ENCODE results near the gene DYNLL1.
"Not testable (repeated sequence)": the region's sequence is repeated elsewhere in the genome, so short reads cannot be mapped to it uniquely, and the experiment has no call there.

DYNLL1 gene

DNA sequence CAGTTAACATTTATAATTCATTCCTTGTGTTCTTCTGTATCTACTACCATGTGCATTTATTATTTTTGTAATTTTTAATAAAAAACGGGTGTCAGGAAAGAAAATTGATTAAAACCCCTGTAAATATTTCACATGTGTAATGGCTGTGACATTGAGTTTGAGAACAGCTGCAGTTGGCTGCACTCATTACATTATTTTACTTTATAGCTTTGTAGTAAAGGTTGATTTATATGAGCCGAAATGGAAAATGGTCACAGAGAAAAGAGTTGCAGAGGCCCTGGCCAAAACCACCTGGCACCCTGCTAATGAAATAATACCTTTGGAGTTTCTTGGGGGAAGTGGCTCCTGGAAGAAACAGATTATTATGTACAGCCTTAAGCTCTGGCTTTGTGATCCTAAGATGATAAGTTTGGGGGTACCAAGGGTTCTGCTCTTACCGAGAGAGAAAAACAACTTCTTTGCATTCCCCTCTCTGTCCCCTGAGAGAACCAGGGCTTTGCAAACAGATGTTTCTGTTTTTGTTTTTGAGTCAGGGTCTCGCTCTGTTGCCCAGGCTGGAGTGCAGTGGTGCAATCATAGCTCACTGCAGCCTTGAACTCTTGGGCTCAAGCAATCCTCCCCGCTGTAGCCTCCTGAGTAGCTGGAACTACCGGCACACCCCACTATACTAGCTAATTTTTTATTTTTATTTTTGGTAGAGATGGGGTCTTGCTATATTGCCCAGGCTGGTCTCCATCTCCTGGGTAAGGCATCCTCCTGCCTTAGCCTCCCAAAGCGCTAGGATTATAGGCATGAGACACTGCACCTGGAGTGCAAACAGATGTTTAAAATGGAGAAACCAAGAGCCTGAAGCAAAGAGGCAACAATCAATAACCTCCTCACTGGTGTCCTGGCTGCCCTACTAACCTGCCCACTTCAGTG lies 9.7 kb upstream of the DYNLL1 start:
- no peak overlapping the region for H3K9ac ChIP-seq (ENCODE audit: low read depth, low read length)
- H3K79me2 ChIP-seq (ENCODE audit: insufficient read depth, low read length), result no peaks in the 10 kb centered on the region
- DNase-seq (no peak), ATAC-seq (ENCODE audit: insufficient read depth, low read depth) (no peak)
- no peak overlapping the region for H3K4me2 ChIP-seq (ENCODE audit: insufficient read depth, low read length)
- no peak overlapping the region for H3K4me3 ChIP-seq (ENCODE audit: low read depth in 1 of 2, low read length in 2 of 2)
- peaks cover 4% of the 10 kb centered on the region; the same call in 1 of the 2 replicates for H3K36me3 ChIP-seq (ENCODE audit: insufficient read depth, low read length)
- no peak overlapping the region for H2AFZ ChIP-seq (ENCODE audit: low read depth, low read length)
- no peaks in the 10 kb centered on the region for H3K27me3 ChIP-seq (ENCODE audit: insufficient read depth, low read length, poor library complexity)
- H3K27ac ChIP-seq (ENCODE audit: low read length), result no peak overlapping the region
- no peaks in the 10 kb centered on the region for H3K4me1 ChIP-seq (ENCODE audit: insufficient read depth, low read length)
- no peaks in the 10 kb centered on the region for H4K20me1 ChIP-seq (ENCODE audit: insufficient read depth, low read length)
- H3K9me3 ChIP-seq (ENCODE audit: insufficient read depth, low read length, severe bottlenecking), result no peaks in the 10 kb centered on the region
- TF ChIP-seq, protein P1, sequence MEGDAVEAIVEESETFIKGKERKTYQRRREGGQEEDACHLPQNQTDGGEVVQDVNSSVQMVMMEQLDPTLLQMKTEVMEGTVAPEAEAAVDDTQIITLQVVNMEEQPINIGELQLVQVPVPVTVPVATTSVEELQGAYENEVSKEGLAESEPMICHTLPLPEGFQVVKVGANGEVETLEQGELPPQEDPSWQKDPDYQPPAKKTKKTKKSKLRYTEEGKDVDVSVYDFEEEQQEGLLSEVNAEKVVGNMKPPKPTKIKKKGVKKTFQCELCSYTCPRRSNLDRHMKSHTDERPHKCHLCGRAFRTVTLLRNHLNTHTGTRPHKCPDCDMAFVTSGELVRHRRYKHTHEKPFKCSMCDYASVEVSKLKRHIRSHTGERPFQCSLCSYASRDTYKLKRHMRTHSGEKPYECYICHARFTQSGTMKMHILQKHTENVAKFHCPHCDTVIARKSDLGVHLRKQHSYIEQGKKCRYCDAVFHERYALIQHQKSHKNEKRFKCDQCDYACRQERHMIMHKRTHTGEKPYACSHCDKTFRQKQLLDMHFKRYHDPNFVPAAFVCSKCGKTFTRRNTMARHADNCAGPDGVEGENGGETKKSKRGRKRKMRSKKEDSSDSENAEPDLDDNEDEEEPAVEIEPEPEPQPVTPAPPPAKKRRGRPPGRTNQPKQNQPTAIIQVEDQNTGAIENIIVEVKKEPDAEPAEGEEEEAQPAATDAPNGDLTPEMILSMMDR (IDR thresholded peaks at IDR 0.05; ENCODE audit: borderline replicate concordance, extremely low read depth, low read length, poor library complexity, severe bottlenecking), result no peak
- TF ChIP-seq EZH2 (IDR thresholded peaks at IDR 0.05; ENCODE audit: borderline replicate concordance, low read depth, low read length, severe bottlenecking), result no peak

DNA sequence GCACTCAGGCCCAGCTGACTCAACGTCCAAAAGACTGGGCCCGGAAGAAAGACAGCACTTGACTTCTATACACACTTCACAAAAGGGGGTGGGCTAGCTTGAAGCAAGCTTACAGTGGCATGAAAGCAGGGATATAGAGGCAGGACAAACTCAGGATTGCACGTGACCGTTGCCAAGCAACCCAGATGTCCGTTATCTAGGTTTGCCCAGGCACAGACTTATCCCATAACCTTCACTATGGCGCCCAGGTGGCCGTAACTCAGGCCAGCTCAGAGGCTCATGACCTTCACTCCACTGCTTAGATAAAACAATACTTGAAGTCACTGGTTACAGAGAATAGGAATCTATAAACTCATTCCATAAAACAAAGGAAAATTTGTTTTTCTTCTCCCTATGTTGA lies 8.4 kb upstream of the DYNLL1 start:
- H3K9me3 ChIP-seq (ENCODE audit: insufficient read depth, low read length, severe bottlenecking); DNase-seq; H4K20me1 ChIP-seq (ENCODE audit: insufficient read depth, low read length); H3K27me3 ChIP-seq (ENCODE audit: insufficient read depth, low read length, poor library complexity); H3K4me2 ChIP-seq (ENCODE audit: insufficient read depth, low read length); H3K27ac ChIP-seq (ENCODE audit: low read length); H3K79me2 ChIP-seq (ENCODE audit: insufficient read depth, low read length); ATAC-seq (ENCODE audit: insufficient read depth, low read depth); H3K9ac ChIP-seq (ENCODE audit: low read depth, low read length); H2AFZ ChIP-seq (ENCODE audit: low read depth, low read length); H3K4me3 ChIP-seq (ENCODE audit: low read depth in 1 of 2, low read length in 2 of 2); H3K36me3 ChIP-seq (ENCODE audit: insufficient read depth, low read length); H3K4me1 ChIP-seq (ENCODE audit: insufficient read depth, low read length): not testable (repeated sequence)

DNA sequence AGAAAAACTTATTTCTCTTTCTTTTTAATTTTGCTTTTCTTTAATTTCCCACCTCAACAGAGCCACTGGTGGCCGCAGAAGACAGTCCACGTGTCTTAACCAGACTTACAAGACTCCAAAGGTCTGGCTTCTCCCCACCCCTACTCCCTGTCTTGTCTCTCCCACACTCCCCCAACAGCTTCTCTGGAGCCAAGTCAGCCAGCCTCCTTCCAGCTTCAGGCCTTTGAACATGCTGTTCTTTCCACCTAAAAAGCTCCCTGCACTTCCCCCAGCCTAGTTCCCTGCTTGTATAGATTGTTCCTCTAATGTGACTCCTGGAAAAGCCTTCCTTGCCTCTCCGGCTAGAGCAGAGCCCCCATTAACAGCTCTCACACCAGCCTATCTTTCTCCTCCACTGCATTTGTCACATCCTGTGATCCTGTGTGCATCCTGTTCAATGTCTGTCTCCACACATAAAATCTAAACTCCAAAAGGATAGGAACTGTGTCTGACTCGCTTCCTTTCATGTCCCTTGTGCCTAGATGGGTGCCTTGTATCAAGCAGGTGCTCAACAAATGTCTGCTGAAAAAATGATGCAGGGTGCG lies 7.8 kb upstream of the DYNLL1 start:
- no peaks in the 10 kb centered on the region for H3K27me3 ChIP-seq (ENCODE audit: insufficient read depth, low read length, poor library complexity)
- H2AFZ ChIP-seq (ENCODE audit: low read depth, low read length), result no peak overlapping the region
- peaks cover 5% of the 10 kb centered on the region; the same call in 1 of the 2 replicates for H3K36me3 ChIP-seq (ENCODE audit: insufficient read depth, low read length)
- no peaks in the 10 kb centered on the region for H3K9me3 ChIP-seq (ENCODE audit: insufficient read depth, low read length, severe bottlenecking)
- no peaks in the 10 kb centered on the region for H3K4me1 ChIP-seq (ENCODE audit: insufficient read depth, low read length)
- no peak overlapping the region for H3K9ac ChIP-seq (ENCODE audit: low read depth, low read length)
- no peak overlapping the region for H3K27ac ChIP-seq (ENCODE audit: low read length)
- TF ChIP-seq EZH2 (IDR thresholded peaks at IDR 0.05; ENCODE audit: borderline replicate concordance, low read depth, low read length, severe bottlenecking), result no peak
- TF ChIP-seq, protein P1 (IDR thresholded peaks at IDR 0.05; ENCODE audit: borderline replicate concordance, extremely low read depth, low read length, poor library complexity, severe bottlenecking), result no peak
- DNase-seq (no peak), ATAC-seq (ENCODE audit: insufficient read depth, low read depth) (no peak)
- H3K79me2 ChIP-seq (ENCODE audit: insufficient read depth, low read length), result no peaks in the 10 kb centered on the region
- no peak overlapping the region for H3K4me2 ChIP-seq (ENCODE audit: insufficient read depth, low read length)
- H3K4me3 ChIP-seq (ENCODE audit: low read depth in 1 of 2, low read length in 2 of 2), result no peak overlapping the region
- H4K20me1 ChIP-seq (ENCODE audit: insufficient read depth, low read length), result no peaks in the 10 kb centered on the region

DNA sequence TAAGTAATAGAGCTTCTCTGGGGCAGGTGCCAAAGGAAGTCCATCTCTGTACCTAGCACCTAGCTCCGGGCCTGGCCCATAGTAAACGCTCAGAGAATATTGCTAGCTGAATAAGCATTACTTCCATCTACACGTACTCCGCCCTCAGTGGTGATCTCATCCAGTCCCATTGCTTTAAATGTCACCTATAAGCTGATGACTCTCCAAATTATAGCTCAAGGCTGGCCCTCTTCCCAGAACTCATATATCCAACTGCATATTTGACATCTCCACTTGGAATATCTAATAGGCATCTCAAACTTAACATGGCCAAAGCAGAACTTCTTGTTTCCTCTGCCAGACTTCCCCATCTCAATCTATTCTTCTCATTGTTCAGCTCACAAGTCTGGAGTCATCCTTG lies 6.9 kb upstream of the DYNLL1 start:
- Histone ChIP-seq H3K79me2 (ENCODE audit: insufficient read depth, low read length) (no peaks in the 10 kb centered on the region), H3K27ac (ENCODE audit: low read length) (no peak overlapping the region), H3K27me3 (ENCODE audit: insufficient read depth, low read length, poor library complexity) (no peaks in the 10 kb centered on the region), H3K9ac (ENCODE audit: low read depth, low read length) (no peak overlapping the region), H4K20me1 (ENCODE audit: insufficient read depth, low read length) (no peaks in the 10 kb centered on the region), H3K4me1 (ENCODE audit: insufficient read depth, low read length) (no peaks in the 10 kb centered on the region), H3K4me2 (ENCODE audit: insufficient read depth, low read length) (no peak overlapping the region), H3K4me3 (ENCODE audit: low read depth in 1 of 2, low read length in 2 of 2) (no peak overlapping the region), H3K36me3 (ENCODE audit: insufficient read depth, low read length) (peaks cover 5% of the 10 kb centered on the region; the same call in 1 of the 2 replicates), H2AFZ (ENCODE audit: low read depth, low read length) (no peak overlapping the region), H3K9me3 (ENCODE audit: insufficient read depth, low read length, severe bottlenecking) (no peaks in the 10 kb centered on the region)
- no peak for ATAC-seq (ENCODE audit: insufficient read depth, low read depth)
- no peak for DNase-seq
- TF ChIP-seq, protein P1 (IDR thresholded peaks at IDR 0.05; ENCODE audit: borderline replicate concordance, extremely low read depth, low read length, poor library complexity, severe bottlenecking), result no peak
- no peak for TF ChIP-seq EZH2 (IDR thresholded peaks at IDR 0.05; ENCODE audit: borderline replicate concordance, low read depth, low read length, severe bottlenecking)
